ENCODE measurements around the gene SYPL1. TPM values are rescaled to one million over a fixed set of nuclear protein-coding genes. Genes with fewer than 3 reads are reported as not detected.

The SYPL1 gene
- total RNA-seq, 1 experiment from 2014 or later, result 39.2 TPM

DNA sequence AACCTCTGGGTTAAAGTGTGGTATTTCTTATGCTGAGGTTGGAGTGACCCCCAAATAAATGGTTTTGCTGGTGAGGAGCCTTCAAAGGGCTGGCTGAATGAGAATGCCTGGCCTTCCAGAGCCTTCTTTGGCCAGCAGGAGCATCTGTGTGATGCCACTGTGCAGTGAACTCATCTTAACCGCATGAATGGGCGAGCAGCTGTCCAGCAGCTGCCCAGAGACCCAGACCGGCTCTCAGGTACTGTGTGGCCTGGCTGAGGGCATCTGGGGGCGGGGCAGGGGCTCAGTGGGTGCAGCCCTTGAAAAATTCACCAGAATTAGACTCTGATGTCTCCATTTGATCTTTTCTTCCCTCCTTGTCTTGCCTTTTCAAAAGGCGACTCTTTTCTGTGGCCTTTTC is 59.0 kb downstream of the SYPL1 start:
- H2BK5ac ChIP-seq (ENCODE audit: insufficient read length, low read length), result no peak overlapping the region
- no peaks in the 10 kb centered on the region for H3K36me3 Mint-ChIP-seq (ENCODE audit: insufficient read depth in 1 of 3, low read depth in 3 of 3)
- H3K4ac ChIP-seq (ENCODE audit: low read depth, low read length), result no peak overlapping the region
- no peak overlapping the region for H3T11ph ChIP-seq (ENCODE audit: low read length)
- WGBS (ENCODE audit: extremely low coverage, insufficient read length, low lambda C conversion rate), result no CpG with 5 or more reads among the region's 5 CpGs
- no peak overlapping the region for H3K4me3 Mint-ChIP-seq
- H3K27ac ChIP-seq (ENCODE audit: insufficient read length, low read depth, low read length), result no peak overlapping the region
- no peaks in the 10 kb centered on the region for H3K23me2 ChIP-seq (ENCODE audit: insufficient read length, low read depth, low read length, poor library complexity, severe bottlenecking)
- no peak overlapping the region for H4K8ac ChIP-seq (replicated peaks; ENCODE audit: insufficient read length, low read depth, low read length)
- H3K27me3 ChIP-seq (ENCODE audit: insufficient read depth, low read length), result no peaks in the 10 kb centered on the region
- H3K9ac ChIP-seq (ENCODE audit: extremely low read depth, insufficient read length, low read length), result no peak overlapping the region
- TF ChIP-seq, protein P1, sequence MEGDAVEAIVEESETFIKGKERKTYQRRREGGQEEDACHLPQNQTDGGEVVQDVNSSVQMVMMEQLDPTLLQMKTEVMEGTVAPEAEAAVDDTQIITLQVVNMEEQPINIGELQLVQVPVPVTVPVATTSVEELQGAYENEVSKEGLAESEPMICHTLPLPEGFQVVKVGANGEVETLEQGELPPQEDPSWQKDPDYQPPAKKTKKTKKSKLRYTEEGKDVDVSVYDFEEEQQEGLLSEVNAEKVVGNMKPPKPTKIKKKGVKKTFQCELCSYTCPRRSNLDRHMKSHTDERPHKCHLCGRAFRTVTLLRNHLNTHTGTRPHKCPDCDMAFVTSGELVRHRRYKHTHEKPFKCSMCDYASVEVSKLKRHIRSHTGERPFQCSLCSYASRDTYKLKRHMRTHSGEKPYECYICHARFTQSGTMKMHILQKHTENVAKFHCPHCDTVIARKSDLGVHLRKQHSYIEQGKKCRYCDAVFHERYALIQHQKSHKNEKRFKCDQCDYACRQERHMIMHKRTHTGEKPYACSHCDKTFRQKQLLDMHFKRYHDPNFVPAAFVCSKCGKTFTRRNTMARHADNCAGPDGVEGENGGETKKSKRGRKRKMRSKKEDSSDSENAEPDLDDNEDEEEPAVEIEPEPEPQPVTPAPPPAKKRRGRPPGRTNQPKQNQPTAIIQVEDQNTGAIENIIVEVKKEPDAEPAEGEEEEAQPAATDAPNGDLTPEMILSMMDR (conservative IDR thresholded peaks at IDR 0.05), result no peak
- peaks cover 7% of the 10 kb centered on the region in 2 experiments for H3K9me3 Mint-ChIP-seq
- no peak overlapping the region for H4K91ac ChIP-seq (ENCODE audit: insufficient read length, low read depth, low read length)
- no peak for DNase-seq
- no peak overlapping the region for H2BK15ac ChIP-seq (ENCODE audit: low read depth, low read length)
- no peak overlapping the region for H3K23ac ChIP-seq (ENCODE audit: insufficient read length, low read depth, low read length)
- no peak overlapping the region for H3K56ac ChIP-seq (ENCODE audit: insufficient read length, low read depth, low read length)
- H3K27me3 Mint-ChIP-seq (ENCODE audit: low read depth), result peaks cover 9% of the 10 kb centered on the region
- no peak overlapping the region for H2BK120ac ChIP-seq (ENCODE audit: low read depth, low read length, poor library complexity, severe bottlenecking)
- H3K79me2 ChIP-seq (ENCODE audit: insufficient read depth, low read length), result no peaks in the 10 kb centered on the region
- no peak overlapping the region for H2AK5ac ChIP-seq (ENCODE audit: insufficient read length, low read length)
- peaks cover 7 to 20% of the 10 kb centered on the region in 2 experiments for H3K4me1 Mint-ChIP-seq
- no peak overlapping the region for H4K5ac ChIP-seq (ENCODE audit: insufficient read length, low read depth, low read length)
- no peak overlapping the region for H2BK12ac ChIP-seq (ENCODE audit: insufficient read length, low read depth, low read length)
- no peaks in the 10 kb centered on the region for H4K20me1 ChIP-seq (ENCODE audit: control insufficient read depth, insufficient read depth, insufficient read length)
- H3K9me3 ChIP-seq (ENCODE audit: control insufficient read depth, low read depth, low read length), result peaks cover 9% of the 10 kb centered on the region
- H2BK20ac ChIP-seq (ENCODE audit: low read depth, low read length, poor library complexity, severe bottlenecking), result no peak overlapping the region
- no peaks in the 10 kb centered on the region for H3K4me1 ChIP-seq (ENCODE audit: insufficient read depth, low read length)
- no peaks in the 10 kb centered on the region for H3K79me1 ChIP-seq (ENCODE audit: insufficient read depth, low read depth, low read length, poor library complexity, severe bottlenecking)
- no peak overlapping the region for H3K18ac ChIP-seq (ENCODE audit: insufficient read length, low read depth, low read length)
- no peak overlapping the region for H2AFZ ChIP-seq (ENCODE audit: low read length)
- peak overlapping the region in 1 of 3 experiments; percentile 18; a peak in 1 of 7 replicates for H3K27ac Mint-ChIP-seq
- no peak overlapping the region for H3K4me2 ChIP-seq (ENCODE audit: insufficient read depth, insufficient read length, low read length)
- H3K14ac ChIP-seq (ENCODE audit: insufficient read depth, low read length), result no peak overlapping the region

Measured in H9 (cell line).